ENCODE measurements around the gene AFF2. TPM values are rescaled to one million over a fixed set of nuclear protein-coding genes. Genes with fewer than 3 reads are reported as not detected.
"Not testable (repeated sequence)": the region's sequence is repeated elsewhere in the genome, so short reads cannot be mapped to it uniquely, and the experiment has no call there.

The AFF2 gene
- total RNA-seq, 3 donors from 2014 or later = 4.6 to 41.0 (median 5.7) TPM

GRCh38 chrX:148661035-148661434 is 160.6 kb downstream of the AFF2 start:
- TF ChIP-seq POLR2A (IDR thresholded peaks at IDR 0.05) (no peak), POLR2AphosphoS5 (IDR thresholded peaks at IDR 0.05) (no peak), CTCF (IDR thresholded peaks at IDR 0.05) (no peak)
- intact Hi-C loops (cut with DNase I; ENCODE audit: low total_unique reads) = no loop called here
- no peaks in the 10 kb centered on the region for H3K9me3 ChIP-seq
- no peak overlapping the region for H3K4me3 ChIP-seq
- H3K36me3 ChIP-seq = no peaks in the 10 kb centered on the region
- no peaks in the 10 kb centered on the region for H3K4me1 ChIP-seq
- no peak overlapping the region for H3K27ac ChIP-seq
- DNase-seq (ENCODE audit: low spot score in 2 of 2) = no peak
- peaks cover 0 to 11% of the 10 kb centered on the region in 2 donors for H3K27me3 ChIP-seq

- H3K36me3 ChIP-seq = no peaks in the 10 kb centered on the region
- intact Hi-C loops (cut with DNase I; ENCODE audit: low total_unique reads) = no loop called here
- H3K9me3 ChIP-seq = no peaks in the 10 kb centered on the region
- no peak overlapping the region for H3K27ac ChIP-seq
- no peak for DNase-seq (ENCODE audit: low spot score in 2 of 2)
- no peak for TF ChIP-seq POLR2A (IDR thresholded peaks at IDR 0.05)
- no peak for TF ChIP-seq CTCF (IDR thresholded peaks at IDR 0.05)
- no peak for TF ChIP-seq POLR2AphosphoS5 (IDR thresholded peaks at IDR 0.05)
- H3K4me1 ChIP-seq = no peaks in the 10 kb centered on the region
- H3K4me3 ChIP-seq = no peak overlapping the region
- H3K27me3 ChIP-seq = peaks cover 0 to 11% of the 10 kb centered on the region in 2 donors
These were observed 161.6 kb downstream of the AFF2 start for GRCh38 chrX:148662014-148662413.

GRCh38 chrX:148664171-148664570 is 163.8 kb downstream of the AFF2 start:
- TF ChIP-seq CTCF (IDR thresholded peaks at IDR 0.05) (no peak), POLR2AphosphoS5 (IDR thresholded peaks at IDR 0.05) (no peak), POLR2A (IDR thresholded peaks at IDR 0.05) (no peak)
- Histone ChIP-seq H3K9me3 (peaks cover 11 to 18% of the 10 kb centered on the region in 2 donors), H3K27ac (no peak overlapping the region), H3K4me1 (no peaks in the 10 kb centered on the region), H3K4me3 (no peak overlapping the region), H3K27me3 (peaks cover 0 to 11% of the 10 kb centered on the region in 2 donors), H3K36me3 (no peaks in the 10 kb centered on the region)
- intact Hi-C loops (cut with DNase I; ENCODE audit: low total_unique reads) = no loop called here
- no peak for DNase-seq (ENCODE audit: low spot score in 2 of 2)

GRCh38 chrX:148664995-148665394 is 164.6 kb downstream of the AFF2 start:
- Histone ChIP-seq H3K4me1 (no peaks in the 10 kb centered on the region), H3K9me3 (peaks cover 15 to 27% of the 10 kb centered on the region in 2 donors), H3K4me3 (no peak overlapping the region), H3K27me3 (peaks cover 0 to 11% of the 10 kb centered on the region in 2 donors), H3K36me3 (no peaks in the 10 kb centered on the region), H3K27ac (no peak overlapping the region)
- intact Hi-C loops (cut with DNase I; ENCODE audit: low total_unique reads) = no loop called here
- TF ChIP-seq POLR2AphosphoS5 (IDR thresholded peaks at IDR 0.05) = no peak
- TF ChIP-seq CTCF (IDR thresholded peaks at IDR 0.05) = no peak
- no peak for TF ChIP-seq POLR2A (IDR thresholded peaks at IDR 0.05)
- DNase-seq (ENCODE audit: low spot score in 2 of 2) = no peak

- H3K27me3 ChIP-seq; H3K27ac ChIP-seq; DNase-seq (ENCODE audit: low spot score in 2 of 2); H3K36me3 ChIP-seq; intact Hi-C loops (cut with DNase I; ENCODE audit: low total_unique reads); H3K4me1 ChIP-seq; H3K4me3 ChIP-seq: not testable (repeated sequence)
- H3K9me3 ChIP-seq = peaks cover 15 to 35% of the 10 kb centered on the region in 2 donors
These were observed 168.8 kb downstream of the AFF2 start for GRCh38 chrX:148669175-148669574.

- no peak for TF ChIP-seq POLR2A (IDR thresholded peaks at IDR 0.05)
- no peak for TF ChIP-seq CTCF (IDR thresholded peaks at IDR 0.05)
- TF ChIP-seq POLR2AphosphoS5 (IDR thresholded peaks at IDR 0.05) = no peak
- DNase-seq (ENCODE audit: low spot score in 2 of 2) = no peak
- H3K9me3 ChIP-seq = peaks cover 15 to 35% of the 10 kb centered on the region in 2 donors
- H3K36me3 ChIP-seq = no peaks in the 10 kb centered on the region
- no peaks in the 10 kb centered on the region for H3K27me3 ChIP-seq
- H3K4me1 ChIP-seq = no peaks in the 10 kb centered on the region
- intact Hi-C loops (cut with DNase I; ENCODE audit: low total_unique reads) = no loop called here
- H3K4me3 ChIP-seq = no peak overlapping the region
- H3K27ac ChIP-seq = no peak overlapping the region
These were observed 169.9 kb downstream of the AFF2 start for GRCh38 chrX:148670277-148670676.
